OCI-LY1 (cell line): ENCODE measurements around the gene PID1.

Source experiments
- CTCF ChIP-seq: fragments of 200-600 bp; sonication (generic), shearing (Covaris generic); IDR thresholded peaks from 2 replicates; pipeline ENCODE4 v1.5.1; 2017; ENCODE audit warnings: mild to moderate bottlenecking, antibody characterized with exemption, low read length, moderate library complexity, mixed read lengths
- EZH2 ChIP-seq: fragments of 200-600 bp; sonication (generic), shearing (Covaris generic); IDR thresholded peaks from 2 replicates; pipeline ENCODE4 v1.8.0; 2017; ENCODE audit warnings: borderline replicate concordance, mixed run types, mild to moderate bottlenecking, antibody characterized with exemption, low read length, moderate library complexity, mixed read lengths

GRCh38 chr2:229273006-229273722 is 2.1 kb upstream of the PID1 start:
- no peak for TF ChIP-seq CTCF
- TF ChIP-seq EZH2: no peak
